ENCODE data around the gene GPATCH3. TPM values are rescaled to one million over a fixed set of nuclear protein-coding genes. Genes with fewer than 3 reads are reported as not detected.

The GPATCH3 gene
- total RNA-seq, 1 donor from 2014 or later, result 7.9 TPM

- no peaks in the 10 kb centered on the region for H3K9me3 ChIP-seq (replicated peaks)
These were observed 9.7 kb upstream of the GPATCH3 start for GRCh38 chr1:26909951-26910342.

GRCh38 chr1:26907071-26907917 lies 7.0 kb upstream of the GPATCH3 start:
- H3K9me3 ChIP-seq (replicated peaks), result no peaks in the 10 kb centered on the region
- H3K27me3 ChIP-seq (ENCODE audit: low read depth), result no peaks in the 10 kb centered on the region
- no peak overlapping the region for H3K27ac ChIP-seq (replicated peaks)
- TF ChIP-seq CTCF (IDR thresholded peaks at IDR 0.05; ENCODE audit: borderline replicate concordance), result no peak
- intact Hi-C loops (cut with micrococcal nuclease), result no loop called here
- H3K4me1 ChIP-seq, result peaks cover 11% of the 10 kb centered on the region
- no peak for DNase-seq
- H3K36me3 ChIP-seq, result no peaks in the 10 kb centered on the region
- no peak overlapping the region for H3K4me3 ChIP-seq

More at GRCh38 chr1:26909951-26910342, 9.7 kb upstream of the GPATCH3 start:
- Histone ChIP-seq H3K27me3 (ENCODE audit: low read depth) (no peaks in the 10 kb centered on the region), H3K4me1 (peaks cover 21% of the 10 kb centered on the region), H3K27ac (replicated peaks) (no peak overlapping the region), H3K4me3 (no peak overlapping the region), H3K36me3 (no peaks in the 10 kb centered on the region)
- no peak for DNase-seq
- TF ChIP-seq CTCF (IDR thresholded peaks at IDR 0.05; ENCODE audit: borderline replicate concordance), result no peak
- intact Hi-C loops (cut with micrococcal nuclease), result no loop called here

- intact Hi-C loops (cut with micrococcal nuclease), result no loop called here
- Histone ChIP-seq H3K4me1 (peaks cover 30% of the 10 kb centered on the region), H3K36me3 (peaks cover 24% of the 10 kb centered on the region), H3K27me3 (ENCODE audit: low read depth) (no peaks in the 10 kb centered on the region), H3K27ac (replicated peaks) (peak overlapping the region; percentile 90), H3K9me3 (replicated peaks) (no peaks in the 10 kb centered on the region), H3K4me3 (peak overlapping the region; percentile 96)
- DNase-seq, result no peak
- TF ChIP-seq CTCF (IDR thresholded peaks at IDR 0.05; ENCODE audit: borderline replicate concordance), result no peak
These were observed 696 bp upstream of the GPATCH3 start for GRCh38 chr1:26900815-26901511.

- intact Hi-C loops (cut with micrococcal nuclease), result no loop called here
- no peak overlapping the region for H3K4me3 ChIP-seq
- H3K4me1 ChIP-seq, result peaks cover 38% of the 10 kb centered on the region
- H3K9me3 ChIP-seq (replicated peaks), result no peaks in the 10 kb centered on the region
- no peak overlapping the region for H3K27ac ChIP-seq (replicated peaks)
- no peak for DNase-seq
- H3K27me3 ChIP-seq (ENCODE audit: low read depth), result no peaks in the 10 kb centered on the region
- no peak for TF ChIP-seq CTCF (IDR thresholded peaks at IDR 0.05; ENCODE audit: borderline replicate concordance)
- H3K36me3 ChIP-seq, result peaks cover 61% of the 10 kb centered on the region
These were observed 2.9 kb downstream of the GPATCH3 start for GRCh38 chr1:26897351-26897750.

- no peak overlapping the region for H3K27ac ChIP-seq (replicated peaks)
- peaks cover 36% of the 10 kb centered on the region for H3K4me1 ChIP-seq
- no peaks in the 10 kb centered on the region for H3K9me3 ChIP-seq (replicated peaks)
- H3K4me3 ChIP-seq, result no peak overlapping the region
- no peak for TF ChIP-seq CTCF (IDR thresholded peaks at IDR 0.05; ENCODE audit: borderline replicate concordance)
- peaks cover 70% of the 10 kb centered on the region for H3K36me3 ChIP-seq
- intact Hi-C loops (cut with micrococcal nuclease), result no loop called here
- no peak for DNase-seq
- H3K27me3 ChIP-seq (ENCODE audit: low read depth), result no peaks in the 10 kb centered on the region
These were observed 6.0 kb downstream of the GPATCH3 start for GRCh38 chr1:26894263-26894662.

Data from left ventricle myocardium inferior (tissue), 1 donor.